NCI-H446 treated with DMSO at 0.1 percent for 48 hours (cell line): ENCODE data around the gene HES3.

Experiments
- DNase-seq: peaks from one replicate; lab custom pipeline; 2025; lab: John Stamatoyannopoulos, UW

HES3 gene

GRCh38 chr1:6279613-6280383 lies 35.8 kb downstream of the HES3 start:
- DNase-seq = no peak

DNA sequence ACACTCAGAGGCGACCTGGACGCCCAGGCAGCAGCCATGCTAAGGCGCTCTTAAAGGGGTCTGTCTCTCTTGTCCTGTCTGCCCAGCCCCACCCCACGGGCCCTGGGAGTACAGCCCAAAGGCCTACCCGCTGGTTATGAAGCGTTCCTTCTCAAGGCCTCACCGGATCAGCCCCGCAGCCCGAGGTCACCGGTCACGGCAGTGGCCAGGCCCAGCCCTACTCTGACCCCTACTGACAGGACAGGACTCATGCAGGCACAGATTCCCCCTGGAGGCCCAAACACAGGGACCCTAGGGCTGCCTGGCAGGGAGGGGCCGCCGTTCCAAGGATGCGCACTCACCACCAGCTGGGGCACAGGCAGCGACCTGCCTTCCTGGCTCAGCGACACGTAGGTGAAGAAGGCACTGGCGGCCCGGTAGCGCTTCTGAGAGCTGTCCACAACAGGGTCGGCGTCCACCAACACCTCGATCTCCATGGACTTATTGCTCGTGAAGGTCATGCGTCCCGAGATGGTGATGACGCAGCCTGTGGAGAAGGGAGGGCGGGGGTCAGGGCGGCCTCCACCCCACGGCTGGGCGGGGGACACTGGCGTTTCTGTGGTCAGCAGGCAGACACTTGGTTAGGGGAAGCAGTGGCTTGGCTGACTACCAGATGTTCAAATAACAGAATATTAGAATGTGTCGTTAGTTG lies 36.9 kb downstream of the HES3 start:
- DNase-seq = no peak

GRCh38 chr1:6281511-6282402 lies 37.8 kb downstream of the HES3 start:
- DNase-seq = no peak

DNA sequence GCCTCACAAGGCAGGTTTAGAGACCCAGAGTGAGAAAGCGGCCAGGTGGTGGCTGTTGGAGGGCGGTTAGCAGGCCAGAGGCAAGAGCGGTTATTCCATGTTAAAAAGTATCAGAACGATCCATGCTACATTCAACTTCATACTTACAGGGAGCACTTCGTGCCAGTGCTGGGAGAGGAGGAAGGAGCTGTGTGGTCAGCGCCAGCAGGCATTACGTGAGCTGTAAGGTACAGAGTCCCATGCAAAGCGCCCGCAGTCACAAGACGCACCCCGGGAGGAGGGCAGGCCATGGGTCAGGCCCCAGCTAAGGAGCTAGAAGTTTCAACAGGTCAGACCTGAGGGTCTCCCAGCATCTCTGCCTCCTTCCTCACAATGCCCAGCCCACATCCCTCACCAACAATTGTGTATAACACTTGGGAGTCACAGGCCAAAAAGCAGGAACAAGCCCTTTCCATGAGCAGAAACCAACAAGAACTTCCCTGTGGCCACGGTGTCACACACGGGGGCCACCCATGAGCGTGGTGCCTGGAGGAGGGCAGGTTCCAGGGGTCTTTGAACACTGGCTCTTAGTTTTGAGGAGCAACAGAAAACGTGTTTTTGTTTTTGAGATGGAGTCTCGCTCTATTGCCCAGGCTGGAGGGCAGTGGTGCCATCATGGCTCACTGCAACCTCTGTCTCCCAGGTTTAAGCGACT lies 38.7 kb downstream of the HES3 start:
- DNase-seq = no peak

DNA sequence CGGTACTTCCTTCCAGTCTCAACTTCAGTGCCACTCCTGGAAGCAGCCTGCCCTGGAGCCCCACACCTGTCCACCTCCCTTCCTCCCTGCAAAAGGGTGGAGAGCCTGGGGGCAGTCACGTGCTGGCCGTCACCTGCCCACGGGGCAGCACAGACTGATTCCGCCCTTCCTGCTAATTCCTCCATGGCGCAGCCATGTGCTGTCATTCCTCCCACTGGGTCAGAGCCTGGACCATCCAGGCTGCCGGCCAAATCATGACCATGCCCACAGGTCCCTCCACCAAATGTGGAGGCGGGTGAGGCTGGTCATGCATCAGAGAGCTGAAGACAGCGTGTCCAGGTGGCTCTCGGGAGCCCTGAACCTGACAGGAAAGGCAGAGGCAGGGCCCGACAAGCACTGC lies 41.4 kb downstream of the HES3 start:
- no peak for DNase-seq

- DNase-seq = no peak
These were observed 42.3 kb downstream of the HES3 start for GRCh38 chr1:6286266-6286665.

DNA sequence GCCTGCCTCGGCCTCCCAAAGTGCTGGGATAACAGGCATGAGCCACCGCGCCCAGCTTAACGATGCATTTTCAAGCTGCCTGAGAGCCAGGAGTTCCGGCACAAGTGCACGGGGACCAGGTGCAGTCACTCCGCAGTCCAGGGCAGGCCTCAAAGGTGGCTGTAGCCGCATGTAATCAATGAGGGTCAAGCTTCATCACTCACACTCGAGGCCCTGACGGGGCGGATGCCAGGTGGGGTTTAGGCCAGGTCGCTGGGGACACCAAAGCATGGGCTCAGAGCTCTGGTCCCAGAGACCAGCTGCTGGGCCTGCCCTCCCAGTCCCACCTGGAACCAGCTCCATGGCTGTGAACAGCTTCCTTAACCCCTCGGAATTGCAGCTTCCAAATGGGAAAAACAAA lies 43.0 kb downstream of the HES3 start:
- no peak for DNase-seq

DNA sequence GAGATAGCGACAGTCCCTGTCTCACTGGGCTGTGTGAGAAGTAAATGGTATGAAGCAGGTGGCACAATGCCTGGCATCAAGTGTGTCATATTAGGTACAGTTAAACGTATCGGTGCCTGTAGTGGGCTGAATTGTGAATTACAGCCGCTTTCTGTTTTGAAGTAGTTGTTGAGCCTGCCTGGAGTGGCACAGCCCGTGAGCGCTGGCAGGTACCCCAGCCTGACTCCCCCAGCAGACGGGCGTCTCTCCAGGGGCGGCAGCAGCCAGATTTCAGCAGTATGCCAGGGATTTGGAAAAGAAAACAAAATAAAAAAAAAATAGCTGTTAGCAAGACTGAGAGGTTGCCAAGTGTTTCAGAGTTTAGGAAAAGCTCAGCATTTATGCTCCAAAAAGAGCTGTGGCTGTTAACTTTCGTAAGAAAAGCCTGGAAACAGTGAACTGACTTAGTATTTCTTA lies 43.5 kb downstream of the HES3 start:
- peak; percentile 88 for DNase-seq

GRCh38 chr1:6288026-6288425 lies 44.0 kb downstream of the HES3 start:
- DNase-seq = no peak

- DNase-seq = no peak
These were observed 44.7 kb downstream of the HES3 start for GRCh38 chr1:6288665-6289064.

DNA sequence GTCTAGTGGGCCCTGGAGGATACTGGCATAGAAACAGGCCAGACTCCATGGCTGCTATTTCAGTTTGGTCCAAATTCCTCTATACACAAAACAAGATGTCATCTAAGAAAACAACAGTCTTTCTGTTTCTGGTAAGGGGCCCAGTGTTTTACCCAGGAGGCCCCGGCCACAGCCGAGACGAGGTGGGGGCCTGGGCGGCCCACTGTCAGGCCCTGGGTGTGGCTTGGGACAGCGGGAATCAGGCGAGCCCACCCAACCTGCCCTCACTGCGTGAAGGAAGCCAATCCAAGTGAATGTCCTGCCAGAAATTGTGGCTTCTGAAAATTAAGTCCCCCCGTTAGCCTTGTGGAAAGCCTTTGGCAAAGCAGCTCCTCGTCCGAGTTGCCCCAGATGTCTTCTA lies 48.1 kb downstream of the HES3 start:
- DNase-seq = no peak

DNA sequence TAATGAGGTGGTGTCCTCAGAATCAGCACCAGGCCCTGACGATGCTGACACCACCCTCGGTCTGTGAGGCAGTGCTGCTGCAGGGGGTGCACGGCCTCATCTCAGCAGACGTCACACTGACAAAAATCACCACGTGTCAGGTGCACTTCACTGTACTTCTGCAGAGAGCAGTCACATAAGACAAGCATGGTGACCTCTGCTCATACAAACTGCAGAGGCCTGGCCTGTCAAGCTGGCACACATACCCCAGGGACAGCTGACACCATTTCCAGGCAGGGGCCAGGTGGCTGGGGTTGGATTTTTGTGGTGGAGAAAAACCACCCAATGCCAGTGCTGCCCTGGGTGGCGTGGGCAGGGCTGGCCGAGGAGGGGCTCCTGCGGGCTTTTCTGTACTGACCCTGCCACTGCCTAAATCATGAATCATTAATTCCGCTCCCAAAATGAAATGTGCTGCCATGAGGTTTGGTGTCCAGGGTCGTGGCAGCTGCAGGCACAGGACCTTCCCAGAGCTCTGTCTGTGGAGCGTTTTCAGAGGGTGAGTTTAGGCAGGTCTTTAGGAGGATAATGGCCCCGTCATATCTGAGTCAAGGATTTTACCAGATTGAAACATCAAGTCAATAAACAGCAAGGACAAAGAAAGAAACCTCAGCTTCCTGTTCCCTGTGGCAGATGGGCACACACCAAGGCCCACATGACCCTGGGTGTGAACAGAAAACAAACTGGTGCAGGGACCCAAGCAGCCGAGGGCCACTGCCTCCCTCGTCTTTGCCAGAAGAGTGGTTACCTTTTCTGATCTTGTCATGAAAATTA lies 50.3 kb downstream of the HES3 start:
- no peak for DNase-seq

DNA sequence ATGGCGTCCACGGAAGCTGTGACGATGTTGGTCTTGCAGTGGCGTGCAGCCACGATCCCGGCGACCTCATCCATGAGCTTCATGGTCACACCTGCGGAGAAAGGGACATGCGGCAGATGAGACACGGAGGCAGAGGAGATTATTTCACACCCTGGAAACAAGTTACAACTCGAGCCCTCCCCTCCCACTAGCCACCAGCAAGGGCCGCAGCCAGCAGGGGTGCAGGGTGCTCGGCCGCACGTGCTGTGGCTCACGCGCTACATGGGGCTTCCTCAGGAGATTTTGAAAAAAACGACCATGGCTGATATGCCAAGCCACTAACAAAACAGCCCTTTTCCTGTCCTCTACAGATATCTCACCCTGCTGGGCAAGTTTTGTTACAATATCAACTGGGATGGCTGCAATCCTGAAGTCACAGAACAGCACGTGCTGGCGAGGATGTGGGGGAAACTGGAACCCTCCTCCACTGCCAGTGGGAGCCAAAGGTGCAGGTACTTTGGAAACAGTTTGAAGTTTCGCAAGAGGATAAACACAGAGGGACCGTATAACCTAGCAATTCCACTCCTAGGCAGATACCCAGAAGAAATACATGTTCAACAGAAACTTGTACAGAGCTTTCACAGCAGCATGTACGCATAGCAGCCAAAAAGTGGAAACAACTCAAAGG lies 51.0 kb downstream of the HES3 start:
- no peak for DNase-seq
